GM21717 (cell line): ENCODE measurements around the gene ALDH7A1.
"Not testable (repeated sequence)": the region's sequence is repeated elsewhere in the genome, so short reads cannot be mapped to it uniquely, and the experiment has no call there.

Experiments used
- ATAC-seq: cut with Tn5 transposase; IDR thresholded peaks from one replicate; pipeline ENCODE4 v1.9.1; 2021; ENCODE audit warnings: mild to moderate bottlenecking, moderate library complexity; ENCODE audit not compliant: unreplicated experiment

The ALDH7A1 gene

GRCh38 chr5:126595486-126596083 is 566 bp upstream of the ALDH7A1 start:
- ATAC-seq = peak; percentile 21

- no peak for ATAC-seq
Measured at GRCh38 chr5:126591549-126591948, 3.5 kb downstream of the ALDH7A1 start.

- ATAC-seq = no peak
Measured at GRCh38 chr5:126589536-126590297, 5.3 kb downstream of the ALDH7A1 start.

- ATAC-seq = no peak
Measured at GRCh38 chr5:126587551-126588390, 7.2 kb downstream of the ALDH7A1 start.

GRCh38 chr5:126583761-126584160 is 11.3 kb downstream of the ALDH7A1 start:
- no peak for ATAC-seq

DNA sequence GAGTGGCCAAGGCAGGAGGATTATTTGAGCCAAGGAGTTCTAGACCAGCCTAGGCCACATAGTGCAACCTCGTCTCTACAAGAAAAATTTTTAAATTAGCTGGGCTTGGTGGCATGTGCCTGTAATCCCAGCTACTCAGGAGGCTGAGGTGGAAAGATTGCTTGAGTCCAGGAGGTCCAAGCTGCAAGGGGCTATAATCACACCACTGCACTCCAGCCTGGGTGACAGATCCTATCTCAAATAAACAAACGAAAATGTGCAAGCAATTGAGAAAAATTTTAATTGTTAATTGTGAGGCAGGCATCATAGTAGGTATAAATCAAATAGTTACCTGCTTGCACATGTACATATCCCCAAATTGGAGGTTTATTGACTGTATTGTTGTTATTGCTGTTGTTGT is 15.3 kb downstream of the ALDH7A1 start:
- ATAC-seq = no peak

DNA sequence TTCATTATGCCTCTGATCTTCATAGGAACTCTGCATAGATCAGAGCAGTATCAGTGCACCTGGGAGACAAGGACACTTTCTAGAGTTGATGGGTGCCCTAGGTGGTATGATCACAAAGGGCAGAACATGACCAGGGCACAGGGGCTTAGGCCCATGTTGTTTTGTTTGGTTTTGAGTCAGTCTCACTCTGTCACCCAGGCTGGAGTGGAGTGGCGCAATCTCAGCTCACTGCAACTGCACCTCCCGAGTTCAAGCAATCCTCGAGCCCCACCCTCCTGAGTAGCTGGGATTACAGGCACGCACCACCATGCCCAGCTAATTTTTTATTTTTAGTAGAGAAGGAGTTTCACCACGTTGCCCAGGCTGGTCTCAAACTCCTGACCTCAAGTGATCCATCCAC is 17.6 kb downstream of the ALDH7A1 start:
- no peak for ATAC-seq

DNA sequence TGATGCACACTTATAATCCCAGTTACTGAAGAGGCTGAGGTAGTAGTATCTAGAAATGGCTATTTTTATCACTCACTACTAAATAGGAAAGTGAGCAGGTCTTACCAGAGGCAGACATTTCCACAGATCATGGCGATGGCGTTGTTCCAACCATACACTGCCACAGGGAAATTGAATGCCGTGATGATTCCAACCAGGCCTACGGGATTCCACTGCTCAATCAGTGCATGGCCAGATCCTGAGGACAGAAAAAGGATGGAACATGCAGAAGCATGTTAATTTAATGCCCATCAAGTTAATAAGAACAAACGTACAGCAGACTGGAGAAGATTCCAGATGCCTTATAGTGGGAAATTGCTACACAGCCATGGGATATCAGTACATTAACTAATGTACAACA is 18.0 kb downstream of the ALDH7A1 start:
- no peak for ATAC-seq

DNA sequence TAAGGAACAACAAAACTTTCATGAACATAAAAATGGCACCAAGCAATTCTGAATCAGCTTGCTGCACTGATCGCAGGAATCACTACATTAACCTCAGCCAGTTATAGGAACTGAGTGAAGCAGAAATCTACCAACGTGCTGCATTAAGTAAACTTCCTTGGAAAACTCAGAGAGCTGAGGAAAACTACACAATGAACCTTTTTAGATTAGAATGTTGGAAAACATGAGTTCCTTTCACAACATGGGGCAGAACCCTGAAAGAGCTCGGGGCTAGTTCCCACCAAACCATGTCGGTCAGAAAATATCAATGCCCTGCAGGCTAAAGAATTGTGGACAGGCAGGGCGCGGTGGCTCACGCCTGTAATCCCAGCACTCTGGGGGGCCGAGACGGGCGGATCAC is 19.4 kb downstream of the ALDH7A1 start:
- ATAC-seq = no peak

DNA sequence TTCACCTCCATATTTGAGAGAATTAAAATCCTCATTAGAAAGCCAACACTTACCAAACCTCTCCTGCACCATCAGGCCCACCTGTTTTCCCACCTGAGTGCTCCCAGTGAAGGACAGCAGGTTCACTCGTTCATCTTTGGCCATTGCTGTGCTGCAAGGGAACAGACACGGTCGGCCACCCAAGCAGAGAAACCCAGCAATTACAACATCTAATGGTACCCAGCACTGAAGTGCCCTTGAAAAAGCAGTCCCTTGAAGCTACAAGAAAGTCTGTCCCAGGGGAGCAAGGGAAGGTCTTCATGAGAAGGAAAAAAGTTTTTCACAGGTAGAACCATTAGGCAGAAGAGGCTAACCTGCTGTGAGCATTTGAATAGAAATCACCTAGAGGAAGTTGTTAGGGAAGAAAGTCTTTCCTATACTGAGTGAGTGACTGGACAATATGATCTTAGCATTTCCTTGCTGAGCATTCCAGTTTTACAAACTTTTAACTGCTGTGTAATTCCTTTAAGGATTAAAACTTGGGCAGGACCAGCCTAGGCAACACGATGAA is 26.7 kb downstream of the ALDH7A1 start:
- no peak for ATAC-seq

- peak; percentile 96 for ATAC-seq
Measured at GRCh38 chr5:126562823-126563222, 32.2 kb downstream of the ALDH7A1 start.

GRCh38 chr5:126561908-126562307 is 33.1 kb downstream of the ALDH7A1 start:
- no peak for ATAC-seq

DNA sequence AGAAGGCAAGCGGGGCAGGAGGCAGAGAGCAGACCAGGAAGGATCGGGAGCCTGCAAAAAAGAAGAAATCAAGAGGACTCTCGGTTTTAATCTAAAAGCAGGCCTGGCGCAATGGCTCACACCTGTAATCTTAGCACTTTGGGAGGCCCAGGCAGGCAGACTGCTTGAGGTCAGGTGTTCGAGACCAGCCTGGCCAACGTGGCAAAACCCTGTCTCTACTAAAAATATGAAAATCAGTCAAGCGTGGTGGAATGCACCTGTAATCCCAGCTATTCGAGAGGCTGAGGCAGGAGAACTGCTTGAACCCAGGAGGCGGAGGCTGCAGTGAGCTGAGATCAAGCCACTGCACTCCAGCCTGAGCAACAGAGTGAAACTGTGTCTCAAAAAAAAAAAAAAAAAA is 39.9 kb downstream of the ALDH7A1 start:
- ATAC-seq = not testable (repeated sequence)

DNA sequence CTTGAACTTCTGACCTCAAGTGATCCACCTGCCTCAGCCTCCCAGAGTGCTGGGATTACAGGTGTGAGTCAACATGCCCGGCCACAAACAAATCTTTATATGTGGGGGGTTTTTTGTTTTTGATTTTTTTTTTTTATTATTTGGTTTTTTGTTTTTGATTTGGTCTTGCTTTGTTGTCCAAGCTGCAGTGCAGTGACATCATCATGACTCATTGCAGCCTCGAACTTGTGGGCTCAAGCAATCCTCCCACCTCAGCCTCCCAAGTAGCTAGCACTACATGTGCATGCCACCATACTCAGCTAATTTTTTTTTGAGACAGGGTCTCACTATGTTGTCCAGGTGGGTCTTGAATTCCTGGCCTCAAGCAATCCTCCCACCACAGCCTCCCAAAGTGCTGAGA is 42.4 kb downstream of the ALDH7A1 start:
- no peak for ATAC-seq

- ATAC-seq = peak; percentile 70
Measured at GRCh38 chr5:126544087-126544740, 50.8 kb downstream of the ALDH7A1 start.

- ATAC-seq = no peak
Measured at GRCh38 chr5:126543660-126544059, 51.4 kb downstream of the ALDH7A1 start.

- ATAC-seq = no peak
Measured at GRCh38 chr5:126543009-126543408, 52.0 kb downstream of the ALDH7A1 start.

DNA sequence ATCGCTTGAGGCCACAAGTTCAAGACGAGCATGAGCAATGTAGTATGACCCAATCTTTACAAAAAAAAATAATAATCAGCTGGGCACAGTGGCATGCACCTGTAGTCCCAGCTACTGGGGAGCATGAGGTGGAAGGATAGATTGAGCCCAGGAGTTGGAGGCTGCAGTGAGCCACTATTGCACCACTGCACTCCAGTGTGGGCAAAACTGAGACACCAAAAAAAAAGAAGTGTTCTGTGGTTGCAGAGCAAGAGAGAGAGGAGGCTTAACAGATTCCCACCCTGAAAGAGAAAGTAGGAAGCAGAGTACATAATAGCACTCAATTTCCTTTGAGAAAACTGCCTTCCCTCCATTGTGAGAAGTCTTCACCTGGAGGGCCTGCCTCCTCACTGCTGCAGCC is 52.6 kb downstream of the ALDH7A1 start:
- peak; percentile 34 for ATAC-seq

DNA sequence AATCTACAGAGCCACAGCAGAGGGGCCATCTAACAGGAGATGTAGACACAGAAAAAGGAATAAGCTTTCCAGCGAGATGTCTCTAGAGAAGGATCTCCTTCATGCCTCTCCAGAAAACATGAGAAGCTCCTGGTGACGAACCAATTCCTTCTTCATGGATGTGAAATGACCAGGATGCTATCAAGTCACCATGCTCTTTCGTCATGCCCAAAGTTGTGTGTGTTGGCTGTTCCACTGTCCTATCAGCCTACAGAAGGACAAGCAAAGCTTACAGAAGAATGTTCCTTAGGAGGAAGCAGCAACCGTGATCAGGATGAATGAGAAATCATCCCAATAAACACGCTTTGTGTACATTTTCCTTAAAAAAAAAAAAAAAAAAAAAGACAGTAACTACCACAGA is 54.4 kb downstream of the ALDH7A1 start:
- ATAC-seq = no peak

DNA sequence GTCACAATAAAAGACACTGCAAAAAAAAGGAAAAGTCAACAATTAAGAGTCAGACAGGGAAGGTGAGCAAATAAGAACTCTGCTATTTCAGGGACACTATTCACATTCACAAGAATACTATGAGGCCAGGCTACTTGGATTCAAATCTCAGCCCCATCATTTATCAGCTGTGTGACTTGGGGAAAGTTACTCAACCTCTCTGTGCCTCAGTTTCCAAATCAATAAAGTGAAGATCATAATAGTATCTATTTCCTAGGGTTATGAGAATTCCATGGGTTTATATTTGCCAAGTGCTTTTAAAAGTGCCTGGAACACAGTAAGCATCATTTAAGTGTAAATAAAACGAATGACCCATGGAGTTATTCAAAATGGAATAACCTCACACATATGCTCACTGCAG is 56.4 kb downstream of the ALDH7A1 start:
- ATAC-seq = no peak

GRCh38 chr5:126536874-126537273 is 58.1 kb downstream of the ALDH7A1 start:
- no peak for ATAC-seq
